Gastroesophageal sphincter (tissue), 4 donors: ENCODE results near the gene DOLK. TPM values are rescaled to one million over a fixed set of nuclear protein-coding genes. Genes with fewer than 3 reads are reported as not detected.

Source experiments
- ATAC-seq: fragments of 150-250 bp; one replicate; pipeline ENCODE4 v1.9.1; 2016; ENCODE audit warnings: mild to moderate bottlenecking, moderate library complexity
- H3K27ac ChIP-seq, 4 donors: fragments of 200-600 bp; sonication (generic) in 3 of 4; 1 replicate in 3 of 4; 2 replicates in 1 of 4; pipeline ENCODE4 v1.5.1; 2016 to 2019
- H3K27me3 ChIP-seq: fragments of 200-600 bp; sonication (generic); one replicate; pipeline ENCODE4 v1.5.1; 2019
- H3K36me3 ChIP-seq, 2 donors: fragments of 200-600 bp; sonication (generic); one replicate each; pipeline ENCODE4 v1.5.1; 2019; ENCODE audit warnings: control low read depth in 1 of 2
- H3K4me1 ChIP-seq, 3 donors: fragments of 200-600 bp; sonication (generic); 1 replicate in 2 of 3; 2 replicates in 1 of 3; pipeline ENCODE4 v1.5.1; 2016 to 2019; ENCODE audit warnings: control low read depth in 2 of 3
- H3K4me3 ChIP-seq, 2 donors: fragments of 200-600 bp; sonication (generic); one replicate each; pipeline ENCODE4 v1.5.1; 2019; ENCODE audit warnings: mild to moderate bottlenecking in 1 of 2, moderate library complexity in 1 of 2
- H3K9me3 ChIP-seq, 3 donors: fragments of 200-600 bp; sonication (generic); one replicate each; pipeline ENCODE4 v1.5.1; 2017 to 2019; ENCODE audit warnings: control low read depth in 2 of 3
- EP300 ChIP-seq: sonication (generic); formaldehyde crosslinking; IDR thresholded peaks from one replicate; pipeline ENCODE4 v1.6.1; 2017; ENCODE audit warnings: antibody characterized with exemption, mild to moderate bottlenecking
- POLR2A ChIP-seq, 2 donors: fragments of 450-650 bp; IDR thresholded peaks; one replicate each; pipeline ENCODE4 v1.6.1; 2017; ENCODE audit warnings: antibody characterized with exemption in 2 of 2, mild to moderate bottlenecking in 2 of 2, moderate library complexity in 1 of 2
- POLR2AphosphoS5 ChIP-seq: sonication (generic); formaldehyde crosslinking; IDR thresholded peaks from one replicate; pipeline ENCODE4 v1.6.1; 2017; ENCODE audit warnings: antibody characterized with exemption
- WGBS, 2 donors: methylation state at CpG; one replicate each; pipeline ENCODE4 v1.1.5; 2018; ENCODE audit warnings: low coverage in 1 of 2; 5-methylcytosine and 5-hydroxymethylcytosine counted together
- total RNA-seq, 4 donors: library from RNA; depleted of rRNA; stranded (reverse); fragments of >200 nt; gene quantifications; one replicate each; pipeline ENCODE4 v1.1.0, GENCODE V29; 2016
- TF ChIP-seq, protein P1 (sequence below), 4 experiments: fragments of 200-600 bp in 2 of 4; fragments of 450-650 bp in 2 of 4; sonication (generic) in 1 of 4; IDR thresholded peaks; one replicate each; pipeline ENCODE4 v1.5.1; 2017 to 2019; ENCODE audit warnings: antibody characterized with exemption in 4 of 4, mild to moderate bottlenecking in 2 of 4, moderate library complexity in 2 of 4

Gene DOLK
- total RNA-seq, 4 donors from 2014 or later, result 9.8 to 17.1 (median 13.0) TPM

DNA sequence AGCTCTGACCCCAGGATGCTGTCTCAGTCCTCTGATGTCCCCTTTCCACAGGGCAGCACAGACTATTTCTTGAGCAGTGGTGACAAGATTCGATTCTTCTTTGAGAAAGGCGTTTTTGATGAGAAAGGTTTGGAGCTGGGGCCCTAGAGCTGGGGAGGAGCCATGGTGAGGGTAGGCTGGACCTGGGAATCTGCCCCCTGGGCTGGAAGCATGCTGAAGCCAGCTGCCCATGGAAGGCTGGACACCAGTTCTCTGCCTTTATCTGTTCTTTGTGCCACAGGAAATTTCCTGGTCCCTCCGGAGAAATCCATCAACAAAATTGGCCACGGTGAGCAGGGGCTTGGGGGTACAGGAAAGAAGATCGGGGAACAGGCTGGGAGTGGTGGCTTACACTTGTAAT lies 13.7 kb downstream of the DOLK start:
- TF ChIP-seq POLR2A (IDR thresholded peaks at IDR 0.05) (no peak), EP300 (no peak), POLR2AphosphoS5 (no peak)
- TF ChIP-seq, protein P1, sequence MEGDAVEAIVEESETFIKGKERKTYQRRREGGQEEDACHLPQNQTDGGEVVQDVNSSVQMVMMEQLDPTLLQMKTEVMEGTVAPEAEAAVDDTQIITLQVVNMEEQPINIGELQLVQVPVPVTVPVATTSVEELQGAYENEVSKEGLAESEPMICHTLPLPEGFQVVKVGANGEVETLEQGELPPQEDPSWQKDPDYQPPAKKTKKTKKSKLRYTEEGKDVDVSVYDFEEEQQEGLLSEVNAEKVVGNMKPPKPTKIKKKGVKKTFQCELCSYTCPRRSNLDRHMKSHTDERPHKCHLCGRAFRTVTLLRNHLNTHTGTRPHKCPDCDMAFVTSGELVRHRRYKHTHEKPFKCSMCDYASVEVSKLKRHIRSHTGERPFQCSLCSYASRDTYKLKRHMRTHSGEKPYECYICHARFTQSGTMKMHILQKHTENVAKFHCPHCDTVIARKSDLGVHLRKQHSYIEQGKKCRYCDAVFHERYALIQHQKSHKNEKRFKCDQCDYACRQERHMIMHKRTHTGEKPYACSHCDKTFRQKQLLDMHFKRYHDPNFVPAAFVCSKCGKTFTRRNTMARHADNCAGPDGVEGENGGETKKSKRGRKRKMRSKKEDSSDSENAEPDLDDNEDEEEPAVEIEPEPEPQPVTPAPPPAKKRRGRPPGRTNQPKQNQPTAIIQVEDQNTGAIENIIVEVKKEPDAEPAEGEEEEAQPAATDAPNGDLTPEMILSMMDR (IDR thresholded peaks at IDR 0.05), result no peak
- H3K27ac ChIP-seq, result no peak overlapping the region
- no CpG with 5 or more reads among the region's 5 CpGs for WGBS, 2 donors
- no peaks in the 10 kb centered on the region for H3K27me3 ChIP-seq
- H3K4me1 ChIP-seq, result no peaks in the 10 kb centered on the region
- H3K9me3 ChIP-seq, result no peaks in the 10 kb centered on the region
- no peak overlapping the region for H3K4me3 ChIP-seq
- ATAC-seq, result no peak
- H3K36me3 ChIP-seq, result peaks cover 0 to 38% of the 10 kb centered on the region in 2 donors

DNA sequence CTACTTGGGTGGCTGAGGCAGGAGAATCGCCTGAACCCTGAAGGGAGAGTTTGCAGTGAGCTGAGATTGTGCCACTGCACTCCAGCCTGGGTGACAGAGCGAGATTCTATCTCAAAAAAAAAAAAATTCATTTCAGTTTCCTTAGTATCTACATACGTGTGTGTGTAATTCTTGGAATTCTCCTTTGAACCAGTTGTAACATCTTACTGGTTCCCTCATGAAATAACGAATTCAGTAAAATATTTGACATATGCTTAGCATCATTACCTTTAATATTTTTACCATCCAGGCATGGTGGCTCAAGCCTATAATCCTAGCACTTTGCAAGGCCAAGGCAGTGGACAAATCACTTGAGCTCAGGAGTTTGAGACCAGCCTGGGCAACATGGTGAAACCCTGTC lies 17.8 kb downstream of the DOLK start:
- no peak for ATAC-seq
- TF ChIP-seq EP300 (no peak), POLR2A (IDR thresholded peaks at IDR 0.05) (no peak), POLR2AphosphoS5 (no peak)
- TF ChIP-seq, protein P1 (IDR thresholded peaks at IDR 0.05), result no peak
- Histone ChIP-seq H3K36me3 (peaks cover 0 to 24% of the 10 kb centered on the region in 2 donors), H3K4me1 (peaks cover 0 to 10% (median 0%) of the 10 kb centered on the region in 3 donors), H3K4me3 (no peak overlapping the region), H3K27ac (no peak overlapping the region), H3K9me3 (no peaks in the 10 kb centered on the region), H3K27me3 (no peaks in the 10 kb centered on the region)
- 83 to 100% methylated on average over 3 of the region's 4 CpGs for WGBS, 2 donors

DNA sequence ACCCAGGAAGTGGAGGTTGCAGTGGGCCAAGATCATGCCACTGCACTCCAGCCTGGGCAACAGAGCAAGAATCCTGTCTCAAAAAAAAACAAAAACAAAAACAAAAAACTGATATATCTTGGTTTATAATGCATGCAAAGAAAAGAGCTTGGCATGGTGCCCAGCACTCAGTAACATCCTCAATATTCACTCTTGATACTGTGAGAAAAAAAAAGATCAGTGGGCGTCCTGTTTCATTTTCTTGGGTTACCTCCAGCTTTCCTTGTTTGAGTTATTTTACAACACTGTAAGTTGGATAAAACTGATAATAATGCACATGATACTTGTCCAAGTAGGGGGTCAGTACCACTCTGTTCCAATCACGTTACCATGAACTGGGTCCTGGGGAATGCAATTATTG lies 18.8 kb downstream of the DOLK start:
- TF ChIP-seq POLR2AphosphoS5 (no peak), EP300 (no peak), POLR2A (IDR thresholded peaks at IDR 0.05) (no peak)
- TF ChIP-seq, protein P1 (IDR thresholded peaks at IDR 0.05), result no peak
- no peaks in the 10 kb centered on the region for H3K27me3 ChIP-seq

DNA sequence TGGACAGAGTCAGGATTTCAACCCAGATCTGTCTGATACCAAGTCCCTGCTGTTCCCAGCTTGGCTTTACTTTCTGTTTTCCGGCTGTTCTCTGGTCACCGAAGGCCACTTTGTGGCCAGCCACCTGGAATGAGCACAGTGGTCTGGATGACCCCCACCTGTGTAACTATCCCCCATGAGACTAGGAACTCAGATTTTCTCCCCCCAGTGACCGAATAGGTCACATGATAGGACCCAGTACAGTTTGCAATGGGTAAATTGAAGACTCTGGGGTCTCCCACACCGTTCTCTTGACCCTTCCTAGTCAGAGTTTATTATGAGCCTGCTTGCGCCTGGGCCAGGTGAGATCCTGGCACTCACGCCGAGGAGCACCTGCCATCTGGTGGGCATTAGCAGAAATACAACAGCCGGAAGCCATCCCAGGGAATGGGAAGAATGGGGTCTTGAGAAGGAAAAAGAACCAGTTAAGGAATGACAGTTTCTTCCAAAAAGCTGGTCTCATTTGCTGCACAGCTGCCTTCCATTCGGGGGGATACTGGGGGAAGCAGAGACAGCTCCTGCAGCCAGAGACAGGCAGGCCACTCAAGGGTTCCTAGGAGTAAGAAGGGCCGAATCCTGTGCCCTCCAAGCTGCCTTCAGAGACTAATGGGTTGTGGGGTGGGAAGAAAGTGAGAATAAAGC lies 19.5 kb downstream of the DOLK start:
- WGBS, 2 donors, result 0 to 45% methylated on average over 1 to 5 of the region's 10 CpGs
- peaks cover 0 to 21% (median 5%) of the 10 kb centered on the region in 3 donors for H3K4me1 ChIP-seq
- no peak for TF ChIP-seq EP300
- TF ChIP-seq, protein P1 (IDR thresholded peaks at IDR 0.05), result peak in 3 of 4 experiments; percentile 87 to 93 (median 89)

More for the DNA sequence above, 18.8 kb downstream of the DOLK start:
- Histone ChIP-seq H3K4me3 (no peak overlapping the region), H3K9me3 (no peaks in the 10 kb centered on the region), H3K4me1 (peaks cover 0 to 13% (median 0%) of the 10 kb centered on the region in 3 donors), H3K27ac (no peak overlapping the region), H3K36me3 (peaks cover 0 to 14% of the 10 kb centered on the region in 2 donors)
- 76 to 85% methylated on average over 2 of the region's 2 CpGs for WGBS, 2 donors
- no peak for ATAC-seq

DNA sequence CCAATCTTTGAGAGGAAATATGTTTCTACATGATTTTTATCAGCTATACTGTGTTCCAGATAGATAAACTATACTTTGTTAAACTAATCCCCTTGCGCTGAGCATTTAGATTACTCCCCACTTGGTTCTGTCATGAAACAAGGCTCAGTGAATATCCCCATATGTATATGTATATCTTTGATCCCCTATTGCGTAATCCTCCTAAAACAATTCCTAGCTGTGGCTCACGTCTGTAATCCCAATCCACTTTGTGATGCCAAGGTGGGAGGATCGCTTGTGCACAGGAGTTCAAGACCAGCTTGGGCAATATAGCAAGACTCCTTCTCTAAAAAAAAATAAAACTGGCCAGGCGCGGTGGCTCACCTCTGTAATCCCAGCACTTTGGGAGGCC lies 23.9 kb downstream of the DOLK start:
- Histone ChIP-seq H3K4me1 (peaks cover 0 to 64% (median 21%) of the 10 kb centered on the region in 3 donors), H3K4me3 (peak overlapping the region in 1 of 2 donors; percentile 69), H3K36me3 (peaks cover 0 to 19% of the 10 kb centered on the region in 2 donors), H3K27me3 (no peaks in the 10 kb centered on the region), H3K27ac (peak overlapping the region in 1 of 4 donors; percentile 35), H3K9me3 (no peaks in the 10 kb centered on the region)
- 78 to 90% methylated on average over 3 to 5 of the region's 6 CpGs for WGBS, 2 donors
- no peak for ATAC-seq
- TF ChIP-seq POLR2AphosphoS5, result no peak
- no peak for TF ChIP-seq EP300
- no peak for TF ChIP-seq POLR2A (IDR thresholded peaks at IDR 0.05)
- TF ChIP-seq, protein P1 (IDR thresholded peaks at IDR 0.05), result no peak

More for the DNA sequence above, 19.5 kb downstream of the DOLK start:
- Histone ChIP-seq H3K4me3 (no peak overlapping the region), H3K27me3 (no peaks in the 10 kb centered on the region), H3K9me3 (no peaks in the 10 kb centered on the region), H3K36me3 (peaks cover 0 to 10% of the 10 kb centered on the region in 2 donors), H3K27ac (no peak overlapping the region)
- peak; percentile 66 for ATAC-seq
